Measurements from ENCODE around the gene SRSF10.
A peak's percentile ranks its signal among the peaks of the same experiment; 100 is the strongest.

Gene SRSF10

DNA sequence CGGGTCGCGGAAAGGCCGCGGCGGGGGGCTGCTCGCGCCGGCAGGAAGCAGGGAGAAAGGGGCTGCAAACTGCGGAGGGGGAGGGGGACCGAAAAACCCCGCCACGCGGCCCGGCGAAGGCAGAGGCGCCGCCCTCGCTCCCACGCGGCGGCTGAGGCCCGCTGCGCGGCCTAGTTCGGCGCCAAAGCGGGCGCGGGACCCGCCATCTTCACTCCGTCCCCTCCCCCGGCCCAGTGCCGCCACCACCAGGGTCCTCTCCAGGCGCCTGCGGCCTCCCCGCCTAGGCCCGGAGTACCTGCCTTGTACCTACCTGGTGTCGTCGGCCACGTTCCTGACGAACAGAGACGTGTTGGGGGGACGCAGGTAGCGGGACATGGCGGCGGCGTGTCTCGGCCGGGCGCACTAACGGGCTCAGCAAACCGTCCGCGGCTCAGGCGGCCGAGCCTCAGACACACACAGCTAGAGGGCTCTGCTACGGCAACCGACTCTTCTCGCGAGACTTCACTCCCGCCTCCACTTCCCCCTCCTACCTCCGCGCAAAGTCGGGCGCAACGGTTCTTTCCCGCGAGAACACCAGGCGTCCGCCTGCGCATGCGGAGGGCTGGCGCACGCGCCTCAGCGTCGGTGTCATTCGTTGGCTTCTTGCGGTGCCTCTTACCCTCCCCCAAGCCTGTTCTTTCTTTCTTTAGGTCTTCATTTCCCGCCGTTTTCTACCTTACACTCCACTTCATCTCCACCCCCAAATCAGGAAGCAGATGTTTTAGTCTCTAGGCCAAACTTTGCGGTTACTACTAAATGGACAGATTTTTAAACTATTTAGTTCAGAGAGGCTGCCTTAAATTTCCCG, at the start of gene SRSF10:
TSS of gene SRSF10 (minus strand) at position 447 of the 847 bp plus-strand sequence. CDS start at position 375, 72 bp downstream.
- Histone ChIP-seq H3K4me2 (ENCODE audit: low read length) (peak within 1 kb of the TSS; percentile 95), H3F3A (ENCODE audit: control insufficient read depth, insufficient read depth) (peaks cover 44% of the 10 kb centered on the region), H3K27me3 (ENCODE audit: control insufficient read depth, low read length) (no peaks in the 10 kb centered on the region), H3K4me3 (ENCODE audit: low read length) (peak within 1 kb of the TSS; percentile 87), H3K36me3 (ENCODE audit: control insufficient read depth, low read length) (peaks cover 50% of the 10 kb centered on the region), H3K27ac (ENCODE audit: low read depth, low read length) (peak within 1 kb of the TSS; percentile 99), H3K9me3 (ENCODE audit: control insufficient read depth, insufficient read depth, low read length) (no peaks in the 10 kb centered on the region), H3K9me2 (replicated peaks; ENCODE audit: control insufficient read depth, low read length) (no peaks in the 10 kb centered on the region), H3K79me2 (ENCODE audit: control insufficient read depth, low read length) (peaks cover 53% of the 10 kb centered on the region), H4K20me1 (ENCODE audit: control insufficient read depth, insufficient read depth, low read depth, low read length) (peaks cover 16% of the 10 kb centered on the region), H3K4me1 (ENCODE audit: control insufficient read depth, low read length) (peaks cover 75% of the 10 kb centered on the region)
- TF ChIP-seq EZH2phosphoT487 (IDR thresholded peaks at IDR 0.05; ENCODE audit: borderline replicate concordance, low read length), result no peak
- TF ChIP-seq, protein P1, sequence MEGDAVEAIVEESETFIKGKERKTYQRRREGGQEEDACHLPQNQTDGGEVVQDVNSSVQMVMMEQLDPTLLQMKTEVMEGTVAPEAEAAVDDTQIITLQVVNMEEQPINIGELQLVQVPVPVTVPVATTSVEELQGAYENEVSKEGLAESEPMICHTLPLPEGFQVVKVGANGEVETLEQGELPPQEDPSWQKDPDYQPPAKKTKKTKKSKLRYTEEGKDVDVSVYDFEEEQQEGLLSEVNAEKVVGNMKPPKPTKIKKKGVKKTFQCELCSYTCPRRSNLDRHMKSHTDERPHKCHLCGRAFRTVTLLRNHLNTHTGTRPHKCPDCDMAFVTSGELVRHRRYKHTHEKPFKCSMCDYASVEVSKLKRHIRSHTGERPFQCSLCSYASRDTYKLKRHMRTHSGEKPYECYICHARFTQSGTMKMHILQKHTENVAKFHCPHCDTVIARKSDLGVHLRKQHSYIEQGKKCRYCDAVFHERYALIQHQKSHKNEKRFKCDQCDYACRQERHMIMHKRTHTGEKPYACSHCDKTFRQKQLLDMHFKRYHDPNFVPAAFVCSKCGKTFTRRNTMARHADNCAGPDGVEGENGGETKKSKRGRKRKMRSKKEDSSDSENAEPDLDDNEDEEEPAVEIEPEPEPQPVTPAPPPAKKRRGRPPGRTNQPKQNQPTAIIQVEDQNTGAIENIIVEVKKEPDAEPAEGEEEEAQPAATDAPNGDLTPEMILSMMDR (IDR thresholded peaks at IDR 0.05; ENCODE audit: low read depth, low read length, poor library complexity, severe bottlenecking), result peak; percentile 43

DNA sequence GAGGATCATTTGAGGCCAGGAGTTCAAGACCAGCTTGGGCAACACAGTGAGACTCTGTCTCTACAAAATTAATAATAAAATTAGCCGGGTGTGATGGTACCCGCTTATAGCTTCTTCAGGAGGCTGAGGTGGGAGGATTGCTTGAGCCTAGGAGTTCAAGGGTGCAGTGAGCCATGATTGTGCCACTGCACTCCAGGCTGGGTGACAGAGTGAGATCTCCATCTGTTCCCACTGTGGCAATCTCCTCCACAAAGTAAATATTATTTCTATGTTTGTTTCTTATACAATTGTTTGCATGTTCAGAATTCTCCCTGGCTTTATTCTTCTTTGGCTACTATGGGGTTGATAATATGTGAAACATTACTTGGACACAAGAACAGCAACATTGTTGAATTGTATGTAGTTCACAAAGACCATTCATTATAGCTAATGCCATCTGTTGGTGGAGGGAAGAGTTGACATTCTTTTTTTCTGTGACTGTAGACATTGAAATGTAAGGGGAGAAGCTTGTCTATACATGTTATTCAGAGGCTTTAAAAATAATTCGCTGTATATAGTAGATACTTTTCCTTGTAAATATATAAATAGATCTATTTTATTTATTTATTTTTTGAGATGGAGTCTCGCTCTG, 47.8 kb upstream of the SRSF10 start:
- peaks cover 7% of the 10 kb centered on the region for H3K4me1 ChIP-seq (ENCODE audit: control insufficient read depth, low read length)
- no peaks in the 10 kb centered on the region for H3K27me3 ChIP-seq (ENCODE audit: control insufficient read depth, low read length)
- no peaks in the 10 kb centered on the region for H3K9me2 ChIP-seq (replicated peaks; ENCODE audit: control insufficient read depth, low read length)
- no peak overlapping the region for H3K27ac ChIP-seq (ENCODE audit: low read depth, low read length)
- H3K4me2 ChIP-seq (ENCODE audit: low read length), result no peak overlapping the region
- no peaks in the 10 kb centered on the region for H3F3A ChIP-seq (ENCODE audit: control insufficient read depth, insufficient read depth)
- no peaks in the 10 kb centered on the region for H3K36me3 ChIP-seq (ENCODE audit: control insufficient read depth, low read length)
- TF ChIP-seq EZH2phosphoT487 (IDR thresholded peaks at IDR 0.05; ENCODE audit: borderline replicate concordance, low read length), result no peak
- TF ChIP-seq, protein P1 (IDR thresholded peaks at IDR 0.05; ENCODE audit: low read depth, low read length, poor library complexity, severe bottlenecking), result peak; percentile 62
- H3K79me2 ChIP-seq (ENCODE audit: control insufficient read depth, low read length), result no peaks in the 10 kb centered on the region
- H3K4me3 ChIP-seq (ENCODE audit: low read length), result no peak overlapping the region
- no peaks in the 10 kb centered on the region for H4K20me1 ChIP-seq (ENCODE audit: control insufficient read depth, insufficient read depth, low read depth, low read length)
- H3K9me3 ChIP-seq (ENCODE audit: control insufficient read depth, insufficient read depth, low read length), result no peaks in the 10 kb centered on the region

DNA sequence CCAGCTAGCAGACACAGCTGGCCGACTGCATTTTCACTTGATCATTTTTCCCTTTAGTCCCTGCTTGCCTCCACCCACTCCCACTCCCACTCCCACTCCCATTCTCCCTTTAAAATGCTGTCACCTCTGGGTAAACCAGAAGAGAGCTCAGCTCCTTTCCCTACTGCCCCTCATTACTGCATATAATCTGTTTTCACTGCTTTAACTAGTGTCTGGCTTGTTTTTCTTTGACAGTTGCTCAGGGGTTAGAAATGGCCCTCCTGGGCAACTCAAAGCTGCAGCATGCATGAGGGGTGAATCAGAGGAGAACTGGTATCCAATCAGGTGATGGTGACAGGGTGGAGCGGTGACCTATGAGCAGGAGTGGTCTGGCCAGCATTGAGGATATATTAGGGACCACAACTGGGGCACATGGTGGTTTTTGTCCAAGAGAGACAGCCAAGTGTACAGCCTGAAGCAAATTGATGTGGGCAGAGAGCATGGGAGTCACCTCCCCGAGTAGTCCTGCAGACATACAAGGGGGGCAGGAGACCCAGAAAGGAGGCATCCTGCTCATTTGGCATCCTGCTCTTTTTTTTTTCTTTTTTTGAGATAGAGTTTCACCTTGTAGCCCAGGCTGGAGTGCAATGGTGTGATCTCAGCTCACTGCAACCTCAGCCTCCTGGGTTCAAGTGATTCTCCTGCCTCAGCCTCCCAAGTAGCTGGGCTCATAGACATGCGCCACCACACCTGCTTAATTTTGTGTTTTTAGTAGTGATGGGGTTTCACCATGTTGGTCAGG, 42.6 kb upstream of the SRSF10 start:
- H3K4me2 ChIP-seq (ENCODE audit: low read length), result no peak overlapping the region
- no peaks in the 10 kb centered on the region for H3K9me2 ChIP-seq (replicated peaks; ENCODE audit: control insufficient read depth, low read length)
- no peaks in the 10 kb centered on the region for H3K36me3 ChIP-seq (ENCODE audit: control insufficient read depth, low read length)
- no peaks in the 10 kb centered on the region for H3K9me3 ChIP-seq (ENCODE audit: control insufficient read depth, insufficient read depth, low read length)
- H3K79me2 ChIP-seq (ENCODE audit: control insufficient read depth, low read length), result no peaks in the 10 kb centered on the region
- peaks cover 7% of the 10 kb centered on the region for H3K4me1 ChIP-seq (ENCODE audit: control insufficient read depth, low read length)
- H3K4me3 ChIP-seq (ENCODE audit: low read length), result no peak overlapping the region
- H3K27me3 ChIP-seq (ENCODE audit: control insufficient read depth, low read length), result no peaks in the 10 kb centered on the region
- H4K20me1 ChIP-seq (ENCODE audit: control insufficient read depth, insufficient read depth, low read depth, low read length), result no peaks in the 10 kb centered on the region
- TF ChIP-seq EZH2phosphoT487 (IDR thresholded peaks at IDR 0.05; ENCODE audit: borderline replicate concordance, low read length), result no peak
- TF ChIP-seq, protein P1 (IDR thresholded peaks at IDR 0.05; ENCODE audit: low read depth, low read length, poor library complexity, severe bottlenecking), result no peak
- H3K27ac ChIP-seq (ENCODE audit: low read depth, low read length), result no peak overlapping the region
- H3F3A ChIP-seq (ENCODE audit: control insufficient read depth, insufficient read depth), result no peaks in the 10 kb centered on the region
